Activated CD4-positive, CD25-positive, alpha-beta regulatory T cell treated with anti-CD3 and anti-CD28 coated beads, Interleukin-2, amount 50 U/mL, for 72 hours (primary cell): Measurements from ENCODE around the gene CCNL1.

ENCODE experiments used
- DNase-seq: peaks from one replicate; pipeline ENCODE4 v3.0.0; 2021

Gene CCNL1

DNA sequence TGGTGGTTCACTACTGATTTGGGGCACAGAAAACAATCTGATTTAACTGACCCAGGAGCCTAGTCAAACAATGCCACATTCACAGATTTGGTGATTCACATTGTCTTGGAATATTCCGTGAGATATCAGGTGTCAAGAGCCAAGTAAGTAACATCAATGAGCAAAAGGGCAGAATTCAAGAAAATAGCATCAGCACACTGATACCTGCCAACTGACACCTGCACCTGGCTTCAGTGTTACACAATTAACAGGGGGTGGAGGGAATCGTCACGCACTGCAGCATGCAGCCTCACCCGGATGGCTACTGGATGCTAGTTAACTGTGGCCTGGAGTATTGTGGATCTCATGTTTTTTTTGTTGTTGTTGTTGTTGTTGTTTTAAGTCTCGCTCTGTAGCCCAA lies 17.6 kb downstream of the CCNL1 start:
- no peak for DNase-seq

DNA sequence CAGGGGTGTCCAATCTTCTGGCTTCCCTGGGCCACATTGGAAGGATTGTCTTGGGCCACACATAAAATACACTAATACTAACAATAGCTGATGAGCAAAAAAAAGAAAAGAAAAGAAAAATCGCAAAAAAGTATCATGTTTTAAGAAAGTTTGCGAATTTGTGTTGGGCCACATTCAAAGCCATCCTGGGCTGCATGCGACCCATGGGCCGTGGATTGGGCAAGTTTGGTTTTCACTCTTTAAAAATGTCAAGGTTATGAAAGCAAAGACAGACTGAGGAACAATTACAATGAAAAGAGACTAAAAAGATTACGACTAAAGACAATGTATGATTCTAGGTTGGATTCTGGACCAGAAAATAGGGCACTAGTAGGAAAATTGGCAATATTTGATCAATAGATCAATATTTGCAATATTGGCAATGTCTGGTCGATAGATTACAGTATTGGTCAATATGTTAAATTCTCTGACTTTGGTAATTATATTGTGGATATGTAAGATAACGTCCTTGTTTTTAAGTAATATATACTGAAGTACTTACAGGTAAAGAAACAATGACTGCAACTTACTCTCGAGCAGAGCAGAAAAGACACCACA lies 19.9 kb downstream of the CCNL1 start:
- no peak for DNase-seq

DNA sequence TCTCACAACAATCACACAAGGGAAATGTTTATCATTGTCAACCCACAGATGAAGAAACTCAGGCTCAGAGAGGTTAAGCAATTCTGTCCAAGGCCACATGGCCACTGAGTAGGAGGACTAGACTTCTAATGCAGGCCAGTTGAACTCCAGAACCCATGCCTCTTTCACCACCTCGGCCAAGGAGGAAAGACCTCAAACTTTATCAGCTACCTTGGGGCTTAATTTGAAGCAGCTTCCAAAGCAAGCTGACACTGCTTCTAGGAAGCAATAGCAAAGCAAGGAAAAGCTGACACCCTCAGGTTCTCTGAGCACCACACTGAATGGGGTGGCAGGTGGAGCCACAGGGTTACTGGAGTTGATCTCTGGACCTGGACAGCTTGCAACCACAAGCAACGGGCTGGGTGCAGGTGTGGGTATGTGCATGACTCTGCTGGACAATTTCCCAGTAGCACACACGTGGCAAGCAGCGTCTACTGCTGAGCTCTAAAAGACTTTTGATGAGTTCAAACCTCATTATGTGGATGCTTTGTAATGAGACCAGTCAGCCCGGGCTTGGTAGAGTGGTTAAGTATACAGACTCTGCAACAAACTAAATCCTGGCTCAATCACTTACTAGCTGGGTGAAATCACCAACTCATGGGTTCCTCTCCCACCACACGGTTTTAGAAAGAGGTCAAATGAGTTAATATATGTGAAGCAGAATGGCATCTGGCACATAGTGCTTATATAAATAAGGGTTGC lies 23.1 kb downstream of the CCNL1 start:
- no peak for DNase-seq

GRCh38 chr3:157135671-157136396 lies 24.1 kb downstream of the CCNL1 start:
- DNase-seq, result no peak

GRCh38 chr3:157134620-157135191 lies 25.2 kb downstream of the CCNL1 start:
- no peak for DNase-seq

DNA sequence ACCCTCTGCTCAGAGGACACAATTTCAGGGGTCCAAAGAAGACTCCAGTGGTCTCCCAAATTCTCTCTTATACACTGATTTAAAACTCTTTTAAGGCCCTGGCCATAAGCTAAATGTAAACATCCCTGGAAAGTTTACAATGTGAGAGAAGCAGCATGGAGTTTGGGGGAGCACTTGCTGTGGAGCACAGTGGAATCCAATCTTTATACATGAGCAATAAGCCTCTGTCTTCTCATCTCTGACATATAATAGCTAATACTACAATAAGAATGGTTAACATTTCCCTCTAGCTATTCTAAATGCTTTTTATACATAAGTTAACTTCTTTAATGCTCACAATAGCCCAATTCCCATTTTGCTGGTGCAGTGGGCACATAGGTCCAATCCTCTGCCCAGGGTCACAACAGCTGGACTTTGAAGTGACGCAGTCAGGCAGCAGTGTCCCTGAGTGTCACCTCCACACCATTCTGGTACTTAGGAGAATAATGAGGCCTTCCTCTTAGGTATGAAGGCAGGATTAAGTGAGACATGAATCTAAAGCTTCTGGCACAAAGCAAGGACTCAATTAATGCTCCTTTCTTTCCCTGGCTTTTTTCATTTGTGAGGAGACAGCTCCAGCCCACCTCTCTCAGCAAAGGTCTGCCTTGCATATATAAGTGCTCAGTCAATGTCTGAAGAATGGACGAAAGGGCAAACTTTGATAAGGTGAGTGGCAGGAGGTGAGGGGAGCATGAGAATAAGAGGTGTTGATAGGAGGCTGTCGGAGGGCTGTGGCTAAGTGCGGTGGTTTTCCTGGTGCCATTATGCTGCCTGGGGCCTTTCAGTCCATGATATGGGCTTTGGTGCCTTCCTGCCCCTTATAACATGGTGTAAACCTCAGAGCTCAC lies 26.3 kb downstream of the CCNL1 start:
- no peak for DNase-seq

- DNase-seq, result no peak
These were observed 27.0 kb downstream of the CCNL1 start for GRCh38 chr3:157132936-157133335.

DNA sequence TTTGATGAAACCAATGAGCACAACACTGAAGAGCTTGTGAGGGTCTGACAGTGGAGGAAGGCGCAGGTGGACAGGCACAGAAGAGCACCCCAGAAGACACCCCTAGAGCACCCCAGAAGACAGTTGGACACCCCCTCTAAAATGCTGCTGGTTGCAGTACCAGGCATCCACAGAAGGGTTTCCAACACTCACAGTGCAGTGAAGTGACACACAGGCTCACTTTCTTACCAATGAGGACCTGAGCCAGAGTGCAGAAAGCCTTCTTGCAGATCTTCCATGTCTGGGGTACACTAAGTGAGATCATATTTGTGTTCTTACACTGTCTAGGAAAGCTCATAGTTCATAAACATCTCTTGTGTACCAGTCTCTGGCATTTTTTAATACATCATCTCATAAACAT lies 27.6 kb downstream of the CCNL1 start:
- no peak for DNase-seq

GRCh38 chr3:157131861-157132260 lies 28.1 kb downstream of the CCNL1 start:
- no peak for DNase-seq

DNA sequence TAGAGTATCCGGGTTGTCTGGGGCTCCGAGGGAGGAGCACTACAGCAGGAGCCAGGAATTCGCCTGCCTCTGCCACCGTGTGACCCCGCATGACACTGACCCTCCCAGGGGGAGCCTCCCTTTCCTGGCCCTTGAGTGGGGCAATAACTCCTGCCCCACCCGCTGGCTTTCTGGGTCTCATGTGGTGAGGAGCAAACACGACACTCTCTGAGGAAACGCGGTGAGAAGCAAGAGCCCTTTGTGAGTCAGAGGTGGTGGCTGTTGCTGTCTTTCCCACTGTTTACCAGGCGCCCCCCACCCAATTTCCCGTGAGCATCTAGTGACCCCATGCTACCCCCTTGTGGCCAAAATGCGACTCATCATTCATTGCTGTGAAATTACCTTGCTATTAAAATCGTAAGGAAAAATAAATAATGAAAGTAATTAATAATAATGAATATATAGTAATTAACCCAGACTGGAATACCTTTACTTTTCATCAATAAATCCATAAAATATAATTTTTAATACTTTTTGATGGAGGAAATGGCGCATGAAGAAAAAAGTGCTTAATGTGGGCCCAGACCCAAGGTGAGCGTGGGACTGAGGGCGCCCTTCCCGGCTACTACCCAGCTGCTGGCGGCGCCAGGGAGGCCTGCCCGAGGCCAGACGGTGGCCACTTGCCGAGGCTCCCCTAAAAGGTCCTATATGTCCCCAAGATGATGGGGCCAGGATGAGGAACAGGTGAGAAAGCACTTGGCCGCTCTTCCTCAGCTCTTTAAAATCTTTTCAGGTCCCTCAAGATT lies 29.3 kb downstream of the CCNL1 start:
- DNase-seq, result peak; percentile 58

- DNase-seq, result peak; percentile 45
These were observed 30.0 kb downstream of the CCNL1 start for GRCh38 chr3:157129803-157130466.

DNA sequence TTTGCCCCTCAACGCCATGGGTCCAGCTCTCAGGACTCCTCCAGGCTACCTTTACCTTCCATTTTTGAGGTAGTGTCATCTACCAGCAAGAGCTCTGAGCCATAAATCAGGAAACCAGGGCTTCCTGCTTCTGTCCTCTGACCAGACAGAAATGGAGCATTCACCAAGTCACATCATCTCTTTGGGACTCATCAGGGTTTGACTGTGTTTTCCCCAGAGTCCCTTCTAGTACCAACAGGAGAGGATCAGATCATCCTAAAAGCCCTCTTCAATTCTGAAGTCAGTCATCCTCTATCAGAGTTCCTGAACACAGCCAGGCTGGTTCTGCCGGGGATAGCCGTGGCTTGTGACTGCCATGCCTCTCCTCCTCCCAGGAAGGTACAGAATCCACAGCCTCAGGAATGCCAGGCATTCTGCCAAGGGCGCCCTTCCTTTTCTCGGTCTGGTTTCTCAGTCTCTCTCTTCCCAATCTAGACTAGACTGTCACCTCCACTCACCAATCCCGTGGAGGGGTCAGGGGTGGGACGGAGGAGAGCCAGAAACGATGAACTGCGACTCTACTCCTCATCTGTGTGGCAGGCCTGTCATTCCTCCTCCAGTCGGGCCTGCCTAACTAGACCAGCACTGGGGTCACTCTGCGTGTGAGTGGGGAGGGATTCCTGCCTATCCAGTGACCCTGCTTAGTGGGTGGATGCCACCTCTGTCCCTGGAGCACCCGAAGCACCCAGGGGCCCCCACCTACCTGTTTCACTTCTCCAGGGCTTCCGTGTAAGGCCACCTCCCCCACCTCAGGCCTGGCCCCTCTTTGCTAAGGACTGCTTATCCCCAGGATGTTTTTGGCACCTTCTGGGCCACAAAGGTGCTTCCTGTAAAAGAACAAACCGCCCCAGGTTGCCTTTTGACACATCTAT lies 30.9 kb downstream of the CCNL1 start:
- peak; percentile 55 for DNase-seq

GRCh38 chr3:157127831-157128767 lies 31.8 kb downstream of the CCNL1 start:
- DNase-seq, result peak; percentile 71

GRCh38 chr3:157127268-157127667 lies 32.7 kb downstream of the CCNL1 start:
- no peak for DNase-seq

GRCh38 chr3:157126365-157126764 lies 33.6 kb downstream of the CCNL1 start:
- no peak for DNase-seq

DNA sequence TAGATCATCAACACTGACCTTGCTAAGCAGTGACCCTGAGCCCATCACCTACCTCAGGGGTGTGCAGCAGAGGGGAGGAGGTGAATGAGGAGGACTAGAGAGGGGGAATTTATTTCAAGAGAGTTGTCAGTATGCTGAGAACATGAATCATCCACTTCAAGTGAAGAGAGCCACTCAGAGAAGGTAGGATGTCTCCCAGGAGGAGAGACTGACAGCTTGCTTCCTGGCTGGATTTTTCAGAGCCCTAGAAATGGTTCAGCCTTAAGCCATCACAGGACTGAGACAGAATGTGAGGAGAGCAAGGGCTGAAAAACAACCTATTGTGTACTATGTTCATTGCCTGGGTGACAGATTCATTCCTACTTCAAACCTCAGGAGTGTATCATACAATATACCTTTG lies 34.8 kb downstream of the CCNL1 start:
- no peak for DNase-seq

DNA sequence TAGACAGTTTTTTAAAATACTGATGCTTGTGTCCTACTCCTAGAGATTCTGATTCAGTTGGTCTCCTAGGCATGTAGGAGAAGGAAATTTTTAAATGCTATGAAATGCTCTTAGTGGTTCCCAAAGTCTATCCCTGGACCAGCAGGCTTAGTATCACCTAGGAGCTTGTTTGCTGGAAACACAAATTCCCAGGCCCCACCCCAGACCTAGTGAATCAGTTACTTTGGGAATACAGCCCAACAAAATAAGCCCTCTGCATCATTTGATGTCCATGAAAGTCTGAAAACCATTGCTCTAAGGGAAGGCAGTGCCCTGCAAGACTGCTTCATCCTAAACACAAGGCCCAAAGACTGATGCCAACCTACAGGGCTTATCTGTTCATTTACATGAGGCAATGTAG lies 36.3 kb downstream of the CCNL1 start:
- no peak for DNase-seq

GRCh38 chr3:157122832-157123427 lies 37.0 kb downstream of the CCNL1 start:
- DNase-seq, result no peak

DNA sequence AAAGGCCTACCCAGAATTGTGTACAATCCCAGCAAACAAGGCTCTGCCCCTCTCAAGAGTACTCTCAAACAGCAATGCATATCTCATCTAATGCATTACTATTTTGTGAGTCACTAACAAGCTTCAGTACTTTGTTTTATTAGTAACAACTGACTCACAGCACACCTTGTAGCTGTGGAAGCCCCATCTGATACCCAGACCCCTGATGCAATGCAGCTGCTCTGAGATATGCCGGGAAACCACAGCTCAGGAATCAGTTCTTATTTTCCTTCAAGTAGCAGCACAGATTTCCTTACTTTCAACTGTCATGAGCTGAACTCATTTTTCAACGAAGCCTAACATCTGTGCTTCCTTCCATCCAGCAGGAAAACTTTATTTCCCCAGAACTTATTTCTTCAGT lies 37.8 kb downstream of the CCNL1 start:
- no peak for DNase-seq
